Peyer's patch (tissue), 4 donors: ENCODE results near the gene KMT2A.

Experiments
- POLR2A ChIP-seq, 2 donors: fragments of 450-650 bp; IDR thresholded peaks; one replicate each; pipeline ENCODE4 v1.5.1; 2017; ENCODE audit warnings: antibody characterized with exemption in 2 of 2, mild to moderate bottlenecking in 2 of 2, moderate library complexity in 2 of 2
- TF ChIP-seq, protein P1 (sequence below), 6 experiments: fragments of 450-650 bp in 4 of 6; fragments of 200-600 bp in 2 of 6; sonication (generic) in 1 of 6; IDR thresholded peaks; one replicate each; pipeline ENCODE4 v1.5.1; 2017 to 2019; ENCODE audit warnings: antibody characterized with exemption in 6 of 6, mild to moderate bottlenecking in 3 of 6, moderate library complexity in 1 of 6

DNA sequence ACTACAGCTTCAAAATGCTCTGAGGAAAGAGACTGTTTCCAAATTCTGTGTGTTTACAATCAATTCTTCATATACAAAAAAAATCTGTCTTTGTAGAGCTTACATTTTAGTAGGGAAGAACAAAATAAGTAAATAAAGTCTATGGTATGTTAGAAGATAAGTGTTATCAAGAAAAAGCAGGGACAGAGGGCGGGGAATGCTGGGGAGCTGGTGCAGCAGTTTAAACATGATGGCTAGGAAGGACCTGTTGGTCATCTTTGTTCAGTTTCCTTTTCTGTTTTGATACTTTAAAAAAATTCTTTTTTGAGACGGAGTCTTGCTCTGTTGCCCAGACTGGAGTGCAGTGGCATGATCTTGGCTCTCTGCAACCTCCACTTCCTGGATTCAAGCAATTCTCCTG lies 110.8 kb downstream of the KMT2A start:
- TF ChIP-seq, protein P1, sequence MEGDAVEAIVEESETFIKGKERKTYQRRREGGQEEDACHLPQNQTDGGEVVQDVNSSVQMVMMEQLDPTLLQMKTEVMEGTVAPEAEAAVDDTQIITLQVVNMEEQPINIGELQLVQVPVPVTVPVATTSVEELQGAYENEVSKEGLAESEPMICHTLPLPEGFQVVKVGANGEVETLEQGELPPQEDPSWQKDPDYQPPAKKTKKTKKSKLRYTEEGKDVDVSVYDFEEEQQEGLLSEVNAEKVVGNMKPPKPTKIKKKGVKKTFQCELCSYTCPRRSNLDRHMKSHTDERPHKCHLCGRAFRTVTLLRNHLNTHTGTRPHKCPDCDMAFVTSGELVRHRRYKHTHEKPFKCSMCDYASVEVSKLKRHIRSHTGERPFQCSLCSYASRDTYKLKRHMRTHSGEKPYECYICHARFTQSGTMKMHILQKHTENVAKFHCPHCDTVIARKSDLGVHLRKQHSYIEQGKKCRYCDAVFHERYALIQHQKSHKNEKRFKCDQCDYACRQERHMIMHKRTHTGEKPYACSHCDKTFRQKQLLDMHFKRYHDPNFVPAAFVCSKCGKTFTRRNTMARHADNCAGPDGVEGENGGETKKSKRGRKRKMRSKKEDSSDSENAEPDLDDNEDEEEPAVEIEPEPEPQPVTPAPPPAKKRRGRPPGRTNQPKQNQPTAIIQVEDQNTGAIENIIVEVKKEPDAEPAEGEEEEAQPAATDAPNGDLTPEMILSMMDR (IDR thresholded peaks at IDR 0.05) = no peak
- TF ChIP-seq POLR2A (IDR thresholded peaks at IDR 0.05) = no peak
